IMR-90 (cell line): ENCODE measurements around the gene CELA3B. TPM values are rescaled to one million over a fixed set of nuclear protein-coding genes. Genes with fewer than 3 reads are reported as not detected.
"Not testable (repeated sequence)": the region's sequence is repeated elsewhere in the genome, so short reads cannot be mapped to it uniquely, and the experiment has no call there.

Source experiments
- ATAC-seq: fragments of 200-7000 bp; cut with Tn5 transposase; 2 replicates; pipeline ENCODE4 v1.9.1; 2020; ENCODE audit warnings: low read depth, mild to moderate bottlenecking, moderate library complexity
- BruUV-seq: library from RNA; stranded (reverse); fragments of 400-500 nt; replicated peaks from 2 replicates; lab custom pipeline; 2021; lab: Mats Ljungman, UMichigan
- CTCF ChIA-PET: fragments of 300-600 bp; formaldehyde crosslinking; extraction: SDS; loops from one replicate; lab custom pipeline; 2021; ENCODE audit warnings: antibody characterized with exemption; lab: Yijun Ruan, JAX
- POLR2A ChIA-PET: fragments of 300-600 bp; sonication (Branson Sonifier 250); formaldehyde crosslinking; loops from one replicate; lab custom pipeline; 2022; ENCODE audit warnings: antibody characterized with exemption; ENCODE audit not compliant: unreplicated experiment; lab: Charles Lee
- DNase-seq: peaks from one replicate; pipeline ENCODE4 v3.0.0; 2013
- H2AFZ ChIP-seq: replicated peaks from 2 replicates; pipeline ENCODE3; 2013; ENCODE audit warnings: low read length, mild to moderate bottlenecking; ENCODE audit not compliant: poor library complexity
- H2AK5ac ChIP-seq: 2 replicates; pipeline ENCODE4 v1.6.1; 2013; ENCODE audit warnings: low read depth, low read length, inconsistent platforms
- H2AK9ac ChIP-seq: replicated peaks from 2 replicates; pipeline ENCODE3; 2013; ENCODE audit warnings: mild to moderate bottlenecking, low read depth, low read length, moderate library complexity; ENCODE audit not compliant: poor library complexity
- H2BK120ac ChIP-seq: 2 replicates; pipeline ENCODE4 v1.6.1; 2013; ENCODE audit warnings: low read depth, low read length, inconsistent platforms
- H2BK15ac ChIP-seq: 3 replicates; pipeline ENCODE4 v1.6.1; 2013; ENCODE audit warnings: low read depth, low read length, inconsistent platforms
- H2BK20ac ChIP-seq: 2 replicates; pipeline ENCODE4 v1.6.1; 2013; ENCODE audit warnings: low read depth, mild to moderate bottlenecking, inconsistent platforms, low read length, moderate library complexity
- H2BK5ac ChIP-seq: 2 replicates; pipeline ENCODE4 v1.6.1; 2013; ENCODE audit warnings: mild to moderate bottlenecking, low read depth, low read length, inconsistent platforms; ENCODE audit not compliant: poor library complexity, severe bottlenecking
- H3K14ac ChIP-seq: replicated peaks from 2 replicates; pipeline ENCODE4 v1.6.1; 2013; ENCODE audit warnings: low read depth, low read length, inconsistent platforms
- H3K18ac ChIP-seq: 2 replicates; pipeline ENCODE4 v1.6.1; 2013; ENCODE audit warnings: low read depth, low read length, control low read depth
- H3K23ac ChIP-seq: 2 replicates; pipeline ENCODE4 v1.6.1; 2013; ENCODE audit warnings: low read depth, low read length, inconsistent platforms
- H3K27ac ChIP-seq: 2 replicates; pipeline ENCODE4 v1.5.1; 2013; ENCODE audit warnings: mild to moderate bottlenecking, control low read depth, low read length; ENCODE audit not compliant: insufficient read depth
- H3K27me3 ChIP-seq: 2 replicates; pipeline ENCODE4 v1.6.1; 2013; ENCODE audit warnings: low read length; ENCODE audit not compliant: control insufficient read depth, insufficient read depth
- H3K36me3 ChIP-seq: 2 replicates; pipeline ENCODE4 v1.6.1; 2013; ENCODE audit warnings: low read length, mixed read lengths; ENCODE audit not compliant: control insufficient read depth, insufficient read depth
- H3K4ac ChIP-seq: 2 replicates; pipeline ENCODE4 v1.6.1; 2013; ENCODE audit warnings: low read depth, low read length, inconsistent platforms
- H3K4me1 ChIP-seq: 2 replicates; pipeline ENCODE4 v1.6.1; 2013; ENCODE audit warnings: low read length, mixed read lengths; ENCODE audit not compliant: control insufficient read depth, insufficient read depth
- H3K4me2 ChIP-seq: 2 replicates; pipeline ENCODE4 v1.6.1; 2013; ENCODE audit warnings: low read depth, mild to moderate bottlenecking, control low read depth, low read length, moderate library complexity
- H3K4me3 ChIP-seq: 2 replicates; pipeline ENCODE4 v1.5.1; 2013; ENCODE audit warnings: low read depth, mild to moderate bottlenecking, control low read depth, low read length, moderate library complexity; ENCODE audit not compliant: insufficient read depth
- H3K56ac ChIP-seq: 2 replicates; pipeline ENCODE4 v1.6.1; 2013; ENCODE audit warnings: low read length, inconsistent platforms; ENCODE audit not compliant: insufficient read depth; ENCODE audit errors: extremely low read depth
- H3K79me1 ChIP-seq, 2 experiments: 2 replicates each; pipeline ENCODE4 v1.6.1; 2013; ENCODE audit warnings: low read length in 2 of 2, inconsistent platforms in 1 of 2, low read depth in 1 of 2
- H3K9ac ChIP-seq: 2 replicates; pipeline ENCODE4 v1.6.1; 2013; ENCODE audit warnings: low read depth, low read length, control low read depth
- H3K9me1 ChIP-seq: 2 replicates; pipeline ENCODE4 v1.6.1; 2013; ENCODE audit warnings: low read length, inconsistent platforms; ENCODE audit not compliant: insufficient read depth
- H3K9me3 ChIP-seq: 2 replicates; pipeline ENCODE4 v1.6.1; 2013; ENCODE audit warnings: low read length; ENCODE audit not compliant: control insufficient read depth, insufficient read depth
- H4K20me1 ChIP-seq: 2 replicates; pipeline ENCODE4 v1.6.1; 2013; ENCODE audit warnings: low read length, inconsistent platforms; ENCODE audit not compliant: insufficient read depth
- H4K5ac ChIP-seq: 2 replicates; pipeline ENCODE4 v1.6.1; 2013; ENCODE audit warnings: mild to moderate bottlenecking, low read depth, low read length, control low read depth
- H4K8ac ChIP-seq, 2 experiments: 2 replicates each; pipeline ENCODE4 v1.6.1; 2013; ENCODE audit warnings: low read depth in 2 of 2, low read length in 2 of 2, control low read depth in 1 of 2, inconsistent platforms in 1 of 2
- H4K91ac ChIP-seq: 2 replicates; pipeline ENCODE4 v1.6.1; 2013; ENCODE audit warnings: low read depth, low read length, inconsistent platforms; ENCODE audit not compliant: insufficient read depth
- WGBS, 2 experiments: methylation state at CpG; one replicate each; pipeline versions ENCODE4 v1.1.5 to v1.1.7; 2013; ENCODE audit warnings: missing lambda C conversion rate in 2 of 2; ENCODE audit not compliant: insufficient read length in 1 of 2; ENCODE audit errors: extremely low coverage in 2 of 2; 5-methylcytosine and 5-hydroxymethylcytosine counted together
- dilution Hi-C: fragments of 300-500 bp; cut with HindIII; formaldehyde crosslinking; loops from one replicate; pipeline ENCODE4 v1.14.3; 2018; ENCODE audit warnings: low sequenced_read_pairs; ENCODE audit not compliant: unreplicated experiment
- in situ Hi-C: fragments of 300-500 bp; cut with MboI; formaldehyde crosslinking; loops from 3 replicates; pipeline ENCODE4 v1.14.3; 2019; ENCODE audit warnings: low sequenced_read_pairs, inconsistent platforms, mixed read lengths
- intact Hi-C: fragments of 100-400 bp; cut with micrococcal nuclease; formaldehyde crosslinking; loops from 2 replicates; pipeline ENCODE4 v1.10.0; 2022
- polyA plus RNA-seq, 3 experiments: library from polyadenylated mRNA; depleted of rRNA; stranded (reverse); fragments of >200 nt; gene quantifications; 2 replicates each; pipeline ENCODE4 v1.2.3, GENCODE V29; 2012; ENCODE audit warnings: low replicate concordance in 1 of 3
- total RNA-seq: library from RNA; depleted of rRNA; stranded (reverse); fragments of >200 nt; gene quantifications from 2 replicates; pipeline ENCODE4 v1.2.3, GENCODE V29; 2012

Gene CELA3B
- total and polyA plus RNA-seq, 2 of the 4 experiments (the other 2 are of a cell fraction) = not detected

- H3K4ac ChIP-seq, H2BK20ac ChIP-seq, CTCF ChIA-PET, H3K4me3 ChIP-seq, H4K8ac ChIP-seq, H4K5ac ChIP-seq, dilution Hi-C loops, H3K9me1 ChIP-seq, H2BK120ac ChIP-seq, H3K79me1 ChIP-seq, H2AK5ac ChIP-seq, H4K20me1 ChIP-seq, H3K36me3 ChIP-seq, H2BK15ac ChIP-seq, H2AK9ac ChIP-seq, H2BK5ac ChIP-seq, H4K91ac ChIP-seq, DNase-seq, H3K9ac ChIP-seq, H3K9me3 ChIP-seq, BruUV-seq, H2AFZ ChIP-seq, H3K18ac ChIP-seq, H3K27ac ChIP-seq, H3K23ac ChIP-seq, H3K4me2 ChIP-seq, H3K14ac ChIP-seq, H3K4me1 ChIP-seq, H3K56ac ChIP-seq, H3K27me3 ChIP-seq, POLR2A ChIA-PET, ATAC-seq: not testable (repeated sequence)
- intact Hi-C loops (loop anchor here (10.0 kb wide), 1 partner anchor 264 kb away; no protein-coding TSS in a partner anchor), in situ Hi-C loops (loop anchor here (25.0 kb wide), 1 partner anchor 257 kb away; no protein-coding TSS in a partner anchor)
- 100% methylated on average over 2 of the region's 5 CpGs; no CpG with 5 or more reads in 1 of the 2 experiments for WGBS, 2 experiments
Observed at GRCh38 chr1:21969066-21969465, 7.8 kb upstream of the CELA3B start.

DNA sequence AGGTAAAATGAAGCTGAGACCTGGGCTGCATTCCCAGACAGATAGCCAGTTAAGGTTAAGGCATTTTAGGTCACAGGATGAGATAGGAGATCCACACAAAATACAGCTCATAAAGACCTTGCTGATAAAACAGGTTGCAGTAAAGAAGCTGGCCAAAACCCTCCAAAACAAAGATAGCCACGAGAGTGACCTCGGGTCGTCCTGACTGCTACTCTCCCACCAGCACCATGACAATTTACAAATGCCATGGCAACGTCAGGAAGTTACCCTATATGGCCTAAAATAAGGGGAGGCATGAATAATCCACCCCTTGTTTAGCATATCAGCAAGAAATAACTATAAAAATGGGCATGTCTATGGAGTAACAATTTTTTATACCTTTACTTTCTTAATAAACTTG is 6.3 kb upstream of the CELA3B start:
- H2BK120ac ChIP-seq, H3K9me3 ChIP-seq, H3K79me1 ChIP-seq, H4K8ac ChIP-seq, H3K9ac ChIP-seq, ATAC-seq, H3K4me2 ChIP-seq, H4K20me1 ChIP-seq, H3K18ac ChIP-seq, intact Hi-C loops, H2AFZ ChIP-seq, CTCF ChIA-PET, H3K36me3 ChIP-seq, H4K91ac ChIP-seq, H3K14ac ChIP-seq, H2BK5ac ChIP-seq, H3K4me1 ChIP-seq, POLR2A ChIA-PET, H3K4ac ChIP-seq, H2BK20ac ChIP-seq, H2AK9ac ChIP-seq, H3K27ac ChIP-seq, BruUV-seq, H2BK15ac ChIP-seq, H3K27me3 ChIP-seq, H3K56ac ChIP-seq, H2AK5ac ChIP-seq, H3K23ac ChIP-seq, H3K9me1 ChIP-seq, DNase-seq, H4K5ac ChIP-seq, dilution Hi-C loops, H3K4me3 ChIP-seq: not testable (repeated sequence)
- in situ Hi-C loops = loop anchor here (25.0 kb wide), 1 partner anchor 258 kb away; no protein-coding TSS in a partner anchor
- WGBS, 2 experiments = no CpG with 5 or more reads among the region's 4 CpGs
